ENCODE data around the gene MGST2. TPM values are rescaled to one million over a fixed set of nuclear protein-coding genes. Genes with fewer than 3 reads are reported as not detected.
"Not testable (repeated sequence)": the region's sequence is repeated elsewhere in the genome, so short reads cannot be mapped to it uniquely, and the experiment has no call there.

Gene MGST2
- total RNA-seq, 1 experiment from 2014 or later: 55.8 TPM

DNA sequence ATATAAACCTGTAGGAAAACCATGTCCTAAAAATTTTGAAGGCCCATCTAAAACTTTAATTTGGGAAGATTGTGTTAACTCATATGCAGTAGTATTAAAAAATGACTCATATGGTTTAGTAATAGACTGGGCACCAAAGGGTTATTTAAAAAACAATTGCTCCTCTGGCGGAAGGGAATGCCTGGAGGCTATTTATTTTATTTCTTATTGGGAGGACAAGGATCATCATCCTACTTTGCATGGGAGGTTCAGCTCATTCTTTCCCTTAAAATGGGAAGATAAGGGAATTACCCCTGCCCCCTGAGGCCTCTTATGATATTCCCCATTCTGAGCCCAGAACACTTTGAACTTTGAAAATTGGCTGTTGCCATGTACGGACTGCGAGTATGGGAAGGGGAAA, 29.7 kb upstream of the MGST2 start:
- H3K79me2 ChIP-seq (ENCODE audit: low read length): no peaks in the 10 kb centered on the region
- H2AFZ ChIP-seq (ENCODE audit: low read length): no peak overlapping the region
- no peaks in the 10 kb centered on the region for H3K27me3 ChIP-seq (ENCODE audit: low read length)
- H3K9me3 ChIP-seq (ENCODE audit: low read length): no peaks in the 10 kb centered on the region; the same call in 1 of the 2 replicates
- no peak overlapping the region for H3K4me2 ChIP-seq (ENCODE audit: low read depth, low read length, poor library complexity, severe bottlenecking)
- no peak for DNase-seq
- H3K4me1 ChIP-seq (ENCODE audit: low read length): no peaks in the 10 kb centered on the region
- no peaks in the 10 kb centered on the region for H3K9me2 ChIP-seq (replicated peaks; ENCODE audit: insufficient read depth, low read length)
- no peak overlapping the region for H3K9ac ChIP-seq (ENCODE audit: low read length)
- no peak overlapping the region for H3K4me3 ChIP-seq (ENCODE audit: low read length)
- H3K36me3 ChIP-seq (ENCODE audit: insufficient read depth, low read length): no peaks in the 10 kb centered on the region; the same call in 1 of the 2 replicates
- H3K27ac ChIP-seq (ENCODE audit: low read length): no peak overlapping the region
- H4K20me1 ChIP-seq (ENCODE audit: insufficient read depth, low read depth, low read length): no peaks in the 10 kb centered on the region

DNA sequence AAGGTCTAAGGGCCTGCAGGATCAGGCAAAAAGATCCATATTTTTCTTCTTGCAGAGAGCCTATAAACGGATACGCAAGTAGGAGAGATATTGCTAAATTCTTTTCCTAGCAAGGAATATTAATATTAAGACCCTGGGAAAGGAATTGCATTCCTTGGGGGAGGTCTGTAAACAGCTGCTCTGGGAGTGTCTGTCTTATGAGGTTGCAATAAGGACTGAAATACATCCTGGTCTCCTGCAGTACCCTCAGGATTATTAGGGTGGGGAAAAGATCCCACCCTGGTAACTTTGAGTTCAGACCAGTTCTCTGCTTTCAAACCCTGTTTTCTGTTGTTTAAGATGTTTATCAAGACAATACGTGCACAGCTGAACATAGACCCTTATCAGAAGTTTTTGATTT, 27.3 kb upstream of the MGST2 start:
- not testable (repeated sequence) for H3K4me1 ChIP-seq (ENCODE audit: low read length); H3K9me3 ChIP-seq (ENCODE audit: low read length); H3K36me3 ChIP-seq (ENCODE audit: insufficient read depth, low read length); H3K27me3 ChIP-seq (ENCODE audit: low read length); H3K27ac ChIP-seq (ENCODE audit: low read length); H3K4me2 ChIP-seq (ENCODE audit: low read depth, low read length, poor library complexity, severe bottlenecking); DNase-seq; H3K4me3 ChIP-seq (ENCODE audit: low read length); H3K9me2 ChIP-seq (replicated peaks; ENCODE audit: insufficient read depth, low read length); H3K9ac ChIP-seq (ENCODE audit: low read length); H3K79me2 ChIP-seq (ENCODE audit: low read length); H2AFZ ChIP-seq (ENCODE audit: low read length); H4K20me1 ChIP-seq (ENCODE audit: insufficient read depth, low read depth, low read length)

DNA sequence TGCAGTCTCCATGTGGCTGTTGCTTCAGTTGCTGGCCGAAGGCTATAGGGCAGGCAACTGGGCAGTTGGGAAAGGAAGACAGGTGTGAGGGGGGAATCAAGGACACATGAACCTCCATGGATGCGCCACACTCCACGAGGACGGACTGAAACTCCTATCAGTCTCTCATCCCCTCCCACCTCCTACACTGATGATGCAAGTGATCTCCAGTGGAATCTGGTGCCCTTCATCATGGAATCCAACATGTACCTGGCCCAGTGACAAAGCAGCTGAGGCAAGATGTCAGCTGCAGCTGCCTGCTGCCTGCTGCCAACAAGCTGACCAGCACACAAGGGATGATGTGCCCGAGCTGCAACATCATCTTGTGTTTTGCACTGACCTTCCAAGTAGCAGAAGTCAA, 26.0 kb upstream of the MGST2 start:
- Histone ChIP-seq H3K79me2 (ENCODE audit: low read length) (no peaks in the 10 kb centered on the region), H3K9ac (ENCODE audit: low read length) (no peak overlapping the region), H3K4me3 (ENCODE audit: low read length) (no peak overlapping the region), H3K27me3 (ENCODE audit: low read length) (no peaks in the 10 kb centered on the region), H3K9me2 (replicated peaks; ENCODE audit: insufficient read depth, low read length) (no peaks in the 10 kb centered on the region), H3K36me3 (ENCODE audit: insufficient read depth, low read length) (no peaks in the 10 kb centered on the region; the same call in 1 of the 2 replicates), H3K4me2 (ENCODE audit: low read depth, low read length, poor library complexity, severe bottlenecking) (no peak overlapping the region), H3K4me1 (ENCODE audit: low read length) (peaks cover 7% of the 10 kb centered on the region), H3K27ac (ENCODE audit: low read length) (no peak overlapping the region), H2AFZ (ENCODE audit: low read length) (no peak overlapping the region), H3K9me3 (ENCODE audit: low read length) (no peaks in the 10 kb centered on the region; the same call in 1 of the 2 replicates), H4K20me1 (ENCODE audit: insufficient read depth, low read depth, low read length) (no peaks in the 10 kb centered on the region)
- DNase-seq: no peak

DNA sequence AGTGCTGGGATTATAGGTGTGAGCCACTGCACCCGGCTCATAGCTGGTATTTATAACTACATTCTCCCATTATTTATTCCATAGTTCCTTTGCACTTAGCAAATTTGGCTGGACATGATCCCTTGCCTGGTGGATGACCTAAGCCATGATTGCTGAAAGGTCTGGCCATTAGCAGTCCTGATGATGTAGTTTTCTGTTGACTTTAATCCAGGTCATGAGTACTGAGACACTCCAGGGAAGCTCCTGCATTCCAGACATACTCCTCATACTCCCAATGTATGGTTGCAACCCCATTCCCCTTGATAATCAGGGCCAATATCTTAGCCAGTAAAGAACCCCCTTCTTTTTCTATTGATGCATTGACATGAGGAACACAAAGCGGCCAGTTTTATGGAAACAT, 24.4 kb upstream of the MGST2 start:
- no peak overlapping the region for H3K4me2 ChIP-seq (ENCODE audit: low read depth, low read length, poor library complexity, severe bottlenecking)
- no peak for DNase-seq
- H3K36me3 ChIP-seq (ENCODE audit: insufficient read depth, low read length): no peaks in the 10 kb centered on the region; the same call in 1 of the 2 replicates
- no peaks in the 10 kb centered on the region for H3K9me2 ChIP-seq (replicated peaks; ENCODE audit: insufficient read depth, low read length)
- peaks cover 7% of the 10 kb centered on the region for H3K4me1 ChIP-seq (ENCODE audit: low read length)
- H4K20me1 ChIP-seq (ENCODE audit: insufficient read depth, low read depth, low read length): no peaks in the 10 kb centered on the region
- no peaks in the 10 kb centered on the region for H3K27me3 ChIP-seq (ENCODE audit: low read length)
- no peak overlapping the region for H3K27ac ChIP-seq (ENCODE audit: low read length)
- H2AFZ ChIP-seq (ENCODE audit: low read length): no peak overlapping the region
- no peak overlapping the region for H3K4me3 ChIP-seq (ENCODE audit: low read length)
- no peaks in the 10 kb centered on the region for H3K79me2 ChIP-seq (ENCODE audit: low read length)
- H3K9me3 ChIP-seq (ENCODE audit: low read length): no peaks in the 10 kb centered on the region; the same call in 1 of the 2 replicates
- H3K9ac ChIP-seq (ENCODE audit: low read length): no peak overlapping the region

DNA sequence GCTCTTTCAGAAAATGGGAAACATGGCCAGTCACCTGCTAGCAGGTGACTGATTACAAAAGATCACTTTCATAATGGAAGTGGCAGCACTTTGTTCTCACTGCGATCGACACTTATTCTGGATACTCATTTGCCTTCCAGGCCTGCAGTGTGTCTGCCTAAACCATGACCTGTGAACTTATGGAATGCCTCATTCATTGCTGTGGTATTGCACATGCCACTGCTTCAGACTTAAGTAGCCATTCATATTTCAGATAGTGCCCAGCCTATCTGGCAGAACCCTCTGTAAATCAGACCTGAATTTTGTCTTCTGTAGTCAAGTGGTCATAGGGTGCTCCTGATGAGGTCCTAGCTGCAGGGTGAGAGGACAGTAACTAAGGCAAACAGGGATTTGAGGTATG, 23.3 kb upstream of the MGST2 start:
- Histone ChIP-seq H3K9me3 (ENCODE audit: low read length) (no peaks in the 10 kb centered on the region; the same call in 1 of the 2 replicates), H3K27me3 (ENCODE audit: low read length) (no peaks in the 10 kb centered on the region), H3K9me2 (replicated peaks; ENCODE audit: insufficient read depth, low read length) (no peaks in the 10 kb centered on the region), H4K20me1 (ENCODE audit: insufficient read depth, low read depth, low read length) (no peaks in the 10 kb centered on the region), H3K9ac (ENCODE audit: low read length) (no peak overlapping the region), H3K4me1 (ENCODE audit: low read length) (peaks cover 7% of the 10 kb centered on the region), H3K4me2 (ENCODE audit: low read depth, low read length, poor library complexity, severe bottlenecking) (no peak overlapping the region), H2AFZ (ENCODE audit: low read length) (no peak overlapping the region), H3K27ac (ENCODE audit: low read length) (no peak overlapping the region), H3K4me3 (ENCODE audit: low read length) (no peak overlapping the region), H3K36me3 (ENCODE audit: insufficient read depth, low read length) (no peaks in the 10 kb centered on the region; the same call in 1 of the 2 replicates), H3K79me2 (ENCODE audit: low read length) (no peaks in the 10 kb centered on the region)
- no peak for DNase-seq

DNA sequence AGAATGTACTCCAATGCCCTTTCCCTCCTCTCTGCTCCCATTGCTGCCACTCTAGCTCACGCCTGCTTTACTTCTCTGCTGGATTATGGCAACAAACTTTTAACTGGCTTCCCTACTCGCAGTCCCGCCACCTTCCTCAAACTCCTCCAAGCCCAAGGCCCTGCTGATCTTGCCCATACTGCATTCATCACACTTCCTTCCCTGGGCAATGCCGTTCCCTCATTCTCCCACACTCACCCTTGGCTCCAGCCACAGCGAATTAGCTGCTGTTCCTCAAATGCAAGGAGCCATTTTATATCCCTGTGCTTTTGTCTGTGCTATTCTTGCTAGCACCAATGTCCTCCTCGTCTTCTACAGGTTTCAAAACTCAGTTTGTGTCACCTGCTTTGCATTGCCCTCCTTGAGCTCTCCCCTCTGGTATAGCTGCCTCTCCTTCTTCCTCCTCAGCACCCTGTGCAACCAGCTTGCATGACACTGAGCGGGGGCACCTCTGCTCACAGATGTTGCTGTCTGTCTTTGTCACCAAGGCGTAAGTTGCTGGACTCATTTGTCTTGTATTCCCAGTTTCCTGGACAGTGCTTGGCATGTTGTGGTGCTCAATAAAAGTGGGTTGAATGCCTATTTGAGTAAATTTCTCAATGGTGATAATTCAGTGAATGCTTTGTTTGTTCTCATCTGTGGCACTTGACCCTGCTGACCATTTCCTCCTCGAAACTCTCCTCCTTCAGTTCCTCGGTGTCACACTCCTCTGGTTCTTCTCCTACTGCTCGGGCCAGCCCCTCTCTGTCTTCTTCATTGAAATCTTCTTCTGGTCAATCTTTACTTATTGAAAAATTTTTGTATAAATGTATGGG, 22.4 kb upstream of the MGST2 start:
- DNase-seq: no peak
- Histone ChIP-seq H3K9me3 (ENCODE audit: low read length) (no peaks in the 10 kb centered on the region; the same call in 1 of the 2 replicates), H3K79me2 (ENCODE audit: low read length) (no peaks in the 10 kb centered on the region), H3K4me3 (ENCODE audit: low read length) (no peak overlapping the region), H3K27me3 (ENCODE audit: low read length) (no peaks in the 10 kb centered on the region), H3K27ac (ENCODE audit: low read length) (no peak overlapping the region), H4K20me1 (ENCODE audit: insufficient read depth, low read depth, low read length) (no peaks in the 10 kb centered on the region), H3K9me2 (replicated peaks; ENCODE audit: insufficient read depth, low read length) (no peaks in the 10 kb centered on the region), H3K36me3 (ENCODE audit: insufficient read depth, low read length) (no peaks in the 10 kb centered on the region), H2AFZ (ENCODE audit: low read length) (peak overlapping the region; percentile 43; the same call in 1 of the 2 replicates), H3K4me2 (ENCODE audit: low read depth, low read length, poor library complexity, severe bottlenecking) (no peak overlapping the region), H3K9ac (ENCODE audit: low read length) (no peak overlapping the region), H3K4me1 (ENCODE audit: low read length) (peaks cover 7% of the 10 kb centered on the region)

- Histone ChIP-seq H3K79me2 (ENCODE audit: low read length) (no peaks in the 10 kb centered on the region), H3K9me3 (ENCODE audit: low read length) (no peaks in the 10 kb centered on the region), H3K4me2 (ENCODE audit: low read depth, low read length, poor library complexity, severe bottlenecking) (no peak overlapping the region), H3K9ac (ENCODE audit: low read length) (no peak overlapping the region), H3K27ac (ENCODE audit: low read length) (no peak overlapping the region), H3K4me1 (ENCODE audit: low read length) (peaks cover 7% of the 10 kb centered on the region), H2AFZ (ENCODE audit: low read length) (no peak overlapping the region), H4K20me1 (ENCODE audit: insufficient read depth, low read depth, low read length) (no peaks in the 10 kb centered on the region), H3K9me2 (replicated peaks; ENCODE audit: insufficient read depth, low read length) (no peaks in the 10 kb centered on the region), H3K27me3 (ENCODE audit: low read length) (no peaks in the 10 kb centered on the region), H3K36me3 (ENCODE audit: insufficient read depth, low read length) (no peaks in the 10 kb centered on the region), H3K4me3 (ENCODE audit: low read length) (no peak overlapping the region)
- no peak for DNase-seq
These were observed 20.2 kb upstream of the MGST2 start for GRCh38 chr4:139645458-139645857.

DNA sequence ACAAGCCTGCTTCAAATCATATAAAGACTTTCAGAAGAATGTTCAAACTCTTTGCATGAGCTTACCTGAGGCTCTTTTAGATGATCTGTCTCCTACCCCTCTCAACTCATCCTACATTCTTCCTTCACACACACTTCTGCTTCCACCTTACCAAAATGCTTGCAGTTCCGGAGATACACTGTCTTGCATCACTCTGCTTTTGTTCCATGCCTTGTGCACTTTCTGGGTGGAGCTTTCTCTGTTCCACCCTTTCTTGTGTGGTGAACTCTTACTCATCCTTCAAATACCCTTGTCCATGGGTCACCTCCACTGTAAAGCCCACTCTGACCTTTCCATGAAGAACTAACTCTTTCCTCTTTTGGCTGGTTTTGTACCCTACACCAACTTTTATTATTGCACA, 18.4 kb upstream of the MGST2 start:
- no peaks in the 10 kb centered on the region for H3K36me3 ChIP-seq (ENCODE audit: insufficient read depth, low read length)
- H3K79me2 ChIP-seq (ENCODE audit: low read length): no peaks in the 10 kb centered on the region
- H3K4me2 ChIP-seq (ENCODE audit: low read depth, low read length, poor library complexity, severe bottlenecking): no peak overlapping the region

More for the DNA sequence above, 18.4 kb upstream of the MGST2 start:
- Histone ChIP-seq H3K9ac (ENCODE audit: low read length) (no peak overlapping the region), H3K9me2 (replicated peaks; ENCODE audit: insufficient read depth, low read length) (no peaks in the 10 kb centered on the region), H2AFZ (ENCODE audit: low read length) (no peak overlapping the region), H3K27me3 (ENCODE audit: low read length) (no peaks in the 10 kb centered on the region), H4K20me1 (ENCODE audit: insufficient read depth, low read depth, low read length) (no peaks in the 10 kb centered on the region), H3K4me3 (ENCODE audit: low read length) (no peak overlapping the region), H3K9me3 (ENCODE audit: low read length) (no peaks in the 10 kb centered on the region), H3K27ac (ENCODE audit: low read length) (no peak overlapping the region), H3K4me1 (ENCODE audit: low read length) (peaks cover 12% of the 10 kb centered on the region)
- no peak for DNase-seq

All from Karpas-422 (cell line).